WTC11 (cell line): Measurements from ENCODE around the gene GARS1.

Source experiments
- ATF2 ChIP-seq: sonication (generic); formaldehyde crosslinking; IDR thresholded peaks from 2 replicates; pipeline ENCODE4 v1.8.1; 2022; ENCODE audit warnings: low read depth, missing genetic modification reagents, borderline replicate concordance
- CDX4 ChIP-seq: fragments of 250-450 bp; sonication (Bioruptor Pico); IDR thresholded peaks from 2 replicates; pipeline ENCODE4 v1.9.0; 2021; ENCODE audit warnings: moderate library complexity, mild to moderate bottlenecking, inconsistent platforms, borderline replicate concordance
- CTCF ChIP-seq: fragments of 200-600 bp; IDR thresholded peaks from 2 replicates; pipeline ENCODE4 v1.8.0; 2022; ENCODE audit warnings: antibody characterized with exemption
- ETV6 ChIP-seq: sonication (generic); formaldehyde crosslinking; IDR thresholded peaks from 2 replicates; pipeline ENCODE4 v1.8.1; 2022; ENCODE audit warnings: mild to moderate bottlenecking, missing genetic modification reagents
- HMGXB4 ChIP-seq: sonication (generic); formaldehyde crosslinking; IDR thresholded peaks from 2 replicates; pipeline ENCODE4 v1.8.1; 2023; ENCODE audit warnings: mild to moderate bottlenecking, moderate library complexity, missing genetic modification reagents
- MAX ChIP-seq: sonication (generic); formaldehyde crosslinking; IDR thresholded peaks from 2 replicates; pipeline ENCODE4 v1.8.0; 2022; ENCODE audit warnings: mild to moderate bottlenecking, missing genetic modification reagents
- MXD4 ChIP-seq: fragments of 250-450 bp; sonication (Bioruptor Pico); IDR thresholded peaks from 2 replicates; pipeline ENCODE4 v1.8.0; 2021; ENCODE audit warnings: mild to moderate bottlenecking, moderate library complexity, borderline replicate concordance
- MYBL2 ChIP-seq: sonication (generic); formaldehyde crosslinking; IDR thresholded peaks from 2 replicates; pipeline ENCODE4 v1.8.1; 2023; ENCODE audit warnings: mild to moderate bottlenecking, moderate library complexity, missing genetic modification reagents
- OVOL2 ChIP-seq: fragments of 250-450 bp; sonication (Bioruptor Pico); IDR thresholded peaks from 2 replicates; pipeline ENCODE4 v1.9.0; 2021; ENCODE audit warnings: mild to moderate bottlenecking, borderline replicate concordance
- STAT6 ChIP-seq: sonication (generic); formaldehyde crosslinking; conservative IDR thresholded peaks from 2 replicates; pipeline ENCODE4 v1.8.1; 2023; ENCODE audit warnings: mild to moderate bottlenecking, low read depth, missing genetic modification reagents, moderate library complexity
- USF1 ChIP-seq: sonication (generic); formaldehyde crosslinking; IDR thresholded peaks from 2 replicates; pipeline ENCODE4 v1.8.0; 2022; ENCODE audit warnings: mild to moderate bottlenecking, missing genetic modification reagents
- ZNF263 ChIP-seq: sonication (generic); formaldehyde crosslinking; IDR thresholded peaks from 2 replicates; pipeline ENCODE4 v1.8.1; 2022; ENCODE audit warnings: low read depth, mild to moderate bottlenecking, moderate library complexity, missing genetic modification reagents
- ZNF281 ChIP-seq: sonication (generic); formaldehyde crosslinking; IDR thresholded peaks from 2 replicates; pipeline ENCODE4 v1.8.0; 2023; ENCODE audit warnings: mild to moderate bottlenecking, missing genetic modification reagents

- TF ChIP-seq CDX4 (CRISPR knock-in tag), result no peak
- no peak for TF ChIP-seq CTCF
- no peak for TF ChIP-seq MAX (CRISPR knock-in tag)
- no peak for TF ChIP-seq USF1 (CRISPR knock-in tag)
- TF ChIP-seq MYBL2 (CRISPR knock-in tag), result no peak
- no peak for TF ChIP-seq ETV6 (CRISPR knock-in tag)
- no peak for TF ChIP-seq ATF2 (CRISPR knock-in tag)
- TF ChIP-seq ZNF263 (CRISPR knock-in tag), result no peak
- TF ChIP-seq MXD4 (CRISPR knock-in tag), result no peak
- no peak for TF ChIP-seq HMGXB4 (CRISPR knock-in tag)
- TF ChIP-seq ZNF281 (CRISPR knock-in tag), result no peak
- TF ChIP-seq STAT6 (CRISPR knock-in tag), result no peak
- no peak for TF ChIP-seq OVOL2 (CRISPR knock-in tag)
These were observed 48.1 kb upstream of the GARS1 start for GRCh38 chr7:30546596-30546995.
